ENCODE data around the gene ABHD12. TPM values are rescaled to one million over a fixed set of nuclear protein-coding genes. Genes with fewer than 3 reads are reported as not detected.
"Not testable (repeated sequence)": the region's sequence is repeated elsewhere in the genome, so short reads cannot be mapped to it uniquely, and the experiment has no call there.

The ABHD12 gene
- total RNA-seq, 2 experiments from 2014 or later = 17.4 to 18.7 TPM

- ATAC-seq (no peak), DNase-seq (no peak)
- POLR2A ChIA-PET = no interaction called here
- Mint-ChIP-seq H3K4me3 (no peak overlapping the region), H3K27ac (no peak overlapping the region), H3K9me3 (ENCODE audit: low read depth) (peaks cover 17% of the 10 kb centered on the region), H3K27me3 (no peaks in the 10 kb centered on the region), H3K4me1 (peaks cover 6% of the 10 kb centered on the region), H3K36me3 (ENCODE audit: low read depth) (peaks cover 5% of the 10 kb centered on the region)
- intact Hi-C loops (cut with DNase I, micrococcal nuclease) = loop anchor here (10.0 kb wide), 1 partner anchor 182 kb away; the partner anchor contains the start of gene NINL (in 2 of the 2)
- CTCF ChIA-PET = no interaction called here
Measured at GRCh38 chr20:25402583-25402982, 11.9 kb upstream of the ABHD12 start.

DNA sequence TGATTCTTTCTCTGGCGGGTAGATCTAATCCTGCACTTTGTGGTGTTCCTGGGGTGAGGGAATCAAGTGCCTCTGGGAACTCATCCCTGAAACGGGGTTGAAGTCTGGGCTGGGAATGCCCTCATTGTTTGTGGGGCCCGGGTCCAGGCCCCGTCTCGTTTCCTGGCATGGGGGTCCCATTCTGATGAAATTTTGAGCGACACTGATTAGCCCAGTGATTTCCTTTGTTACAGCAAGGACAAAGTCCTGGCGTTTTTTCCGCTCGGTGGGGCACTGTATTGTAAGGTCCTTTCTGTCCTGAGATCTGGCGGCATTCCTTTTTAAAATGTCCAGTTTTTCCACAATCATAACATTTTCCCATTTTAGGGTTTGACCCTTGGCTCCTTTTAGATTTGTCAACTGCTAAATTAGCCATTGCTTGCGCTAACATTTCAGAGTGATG lies 9.7 kb upstream of the ABHD12 start:
- POLR2A ChIA-PET; H3K36me3 Mint-ChIP-seq (ENCODE audit: low read depth); DNase-seq; H3K27me3 Mint-ChIP-seq; H3K4me1 Mint-ChIP-seq; H3K4me3 Mint-ChIP-seq; ATAC-seq; H3K27ac Mint-ChIP-seq: not testable (repeated sequence)
- CTCF ChIA-PET = interaction anchor here (1.1 to 5.7 kb wide), 4 partner anchors 101 to 251 kb away, joined by 3 to 34 read pairs (median 6); no protein-coding TSS in a partner anchor
- peaks cover 17% of the 10 kb centered on the region for H3K9me3 Mint-ChIP-seq (ENCODE audit: low read depth)
- intact Hi-C loops (cut with DNase I, micrococcal nuclease) = loop anchor here (10.0 kb wide), 1 partner anchor 184 kb away; the partner anchor contains the start of gene NINL (in 2 of the 2)

- no peaks in the 10 kb centered on the region for H3K4me1 Mint-ChIP-seq
- ChIA-PET CTCF (interaction anchor here (0.6 to 5.7 kb wide), 15 partner anchors 9 to 405 kb away, joined by 3 to 34 read pairs (median 4); partner anchors contain the start of gene GINS1), POLR2A (interaction anchor here (1.8 kb wide), 1 partner anchor 9 kb away, joined by 9 read pairs; the partner anchor contains the start of gene GINS1)
- H3K4me3 Mint-ChIP-seq = no peak overlapping the region
- peaks cover 11% of the 10 kb centered on the region for H3K9me3 Mint-ChIP-seq (ENCODE audit: low read depth)
- H3K27ac Mint-ChIP-seq = no peak overlapping the region
- intact Hi-C loops (cut with DNase I, micrococcal nuclease) = loop anchor here (1.0 to 10.0 kb wide), 5 partner anchors 104 to 404 kb away; partner anchors contain the start of gene PYGB (in 1 of the 2)
- ATAC-seq (peak; percentile 63), DNase-seq (peak; percentile 15)
- no peaks in the 10 kb centered on the region for H3K27me3 Mint-ChIP-seq
- peaks cover 3% of the 10 kb centered on the region for H3K36me3 Mint-ChIP-seq (ENCODE audit: low read depth)
Measured at GRCh38 chr20:25399037-25399430, 8.4 kb upstream of the ABHD12 start.

DNA sequence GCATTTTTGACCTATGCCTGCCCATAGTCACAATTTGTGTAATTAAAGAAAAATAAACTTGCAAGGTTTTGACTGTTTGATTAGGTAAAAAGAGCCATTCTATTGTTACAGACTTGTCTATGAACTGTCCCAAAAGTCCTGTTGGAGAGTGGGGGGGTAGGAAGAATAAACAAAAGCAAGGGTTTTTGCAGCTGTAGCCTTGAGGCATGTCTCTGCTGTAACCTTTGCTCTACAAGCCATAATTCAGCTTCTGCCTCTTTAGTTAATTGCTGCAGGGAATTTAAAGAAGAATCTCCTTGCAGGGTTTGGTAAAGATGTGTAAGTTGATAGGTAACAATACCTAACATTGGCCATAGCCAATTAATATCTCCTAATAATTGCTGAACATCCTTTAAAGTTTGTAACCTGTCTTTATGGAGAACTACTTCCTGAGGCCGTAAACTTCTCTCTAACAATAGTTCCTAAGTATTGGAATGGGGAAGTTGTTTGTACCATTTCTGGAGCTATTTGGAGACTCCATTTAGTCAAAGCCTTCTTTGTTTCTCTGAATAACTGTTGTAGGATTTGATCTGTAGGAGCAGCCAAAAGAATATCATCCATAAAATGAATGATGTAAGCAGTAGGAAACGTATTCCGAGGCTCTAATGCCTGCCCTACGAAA lies 7.9 kb upstream of the ABHD12 start:
- intact Hi-C loops (cut with DNase I, micrococcal nuclease) = loop anchor here (1.0 to 10.0 kb wide), 5 partner anchors 104 to 404 kb away; partner anchors contain the start of gene PYGB (in 1 of the 2)
- H3K9me3 Mint-ChIP-seq (ENCODE audit: low read depth) = peaks cover 9% of the 10 kb centered on the region
- no peak for ATAC-seq

DNA sequence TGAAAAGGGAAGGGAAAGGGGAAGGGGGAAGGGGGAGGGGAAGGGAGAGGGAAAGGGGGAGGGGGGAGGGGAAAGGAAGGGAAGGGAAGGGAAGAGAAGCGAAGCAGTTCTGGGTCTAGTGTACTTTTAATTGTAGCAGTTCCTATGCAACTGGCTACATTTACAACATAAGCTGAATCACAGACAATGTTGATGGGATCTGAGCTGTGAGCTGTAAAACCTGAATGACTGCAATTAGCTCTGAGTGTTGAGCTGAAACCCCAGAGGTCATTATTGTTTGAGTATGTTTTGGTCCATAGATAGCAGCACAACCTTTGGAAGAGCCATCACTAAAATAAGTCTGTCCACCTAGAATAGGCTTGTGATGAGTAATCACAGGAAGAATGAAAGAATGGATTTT lies 7.2 kb upstream of the ABHD12 start:
- H3K27ac Mint-ChIP-seq = no peak overlapping the region
- H3K36me3 Mint-ChIP-seq (ENCODE audit: low read depth) = peaks cover 3% of the 10 kb centered on the region
- no peaks in the 10 kb centered on the region for H3K4me1 Mint-ChIP-seq
- no peaks in the 10 kb centered on the region for H3K27me3 Mint-ChIP-seq
- POLR2A ChIA-PET = interaction anchor here (1.8 kb wide), 1 partner anchor 10 kb away, joined by 9 read pairs; the partner anchor contains the start of gene GINS1
- no peak overlapping the region for H3K4me3 Mint-ChIP-seq
- DNase-seq (no peak), ATAC-seq (no peak)
- CTCF ChIA-PET = interaction anchor here (0.6 to 5.7 kb wide), 6 partner anchors 11 to 103 kb away, joined by 4 to 34 read pairs (median 5); partner anchors contain the start of gene GINS1
- H3K9me3 Mint-ChIP-seq (ENCODE audit: low read depth) = peaks cover 4% of the 10 kb centered on the region
- intact Hi-C loops (cut with DNase I, micrococcal nuclease) = loop anchor here (2.0 to 10.0 kb wide), 4 partner anchors 103 to 403 kb away; partner anchors contain the start of gene PYGB (in 1 of the 2)

More for the DNA sequence above, 7.9 kb upstream of the ABHD12 start:
- DNase-seq = no peak
- Mint-ChIP-seq H3K4me1 (no peaks in the 10 kb centered on the region), H3K4me3 (no peak overlapping the region), H3K27ac (no peak overlapping the region), H3K27me3 (no peaks in the 10 kb centered on the region), H3K36me3 (ENCODE audit: low read depth) (peaks cover 3% of the 10 kb centered on the region)
- ChIA-PET POLR2A (interaction anchor here (1.8 kb wide), 1 partner anchor 9 kb away, joined by 9 read pairs; the partner anchor contains the start of gene GINS1), CTCF (interaction anchor here (0.6 to 5.7 kb wide), 13 partner anchors 10 to 405 kb away, joined by 3 to 34 read pairs (median 4); partner anchors contain the start of gene GINS1)

DNA sequence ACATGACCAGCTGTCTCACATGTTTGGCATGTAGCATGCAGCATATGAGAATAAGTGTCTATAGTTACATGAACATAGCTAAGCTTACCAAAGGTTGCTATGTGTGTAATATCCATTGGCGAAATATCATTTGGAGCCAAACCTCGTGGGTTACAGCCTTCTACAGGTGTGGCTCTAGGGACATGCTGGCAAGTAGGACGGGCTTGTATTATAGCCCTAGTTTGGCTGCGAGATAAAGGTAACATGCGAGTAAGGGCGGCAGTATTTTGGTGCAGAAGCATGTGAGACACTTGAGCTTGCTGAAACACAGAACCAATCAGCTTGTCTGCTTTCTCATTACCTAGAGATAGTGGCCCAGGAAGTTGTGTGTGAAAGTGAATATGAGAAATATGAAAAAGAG lies 6.5 kb upstream of the ABHD12 start:
- ChIA-PET CTCF (interaction anchor here (0.6 to 5.7 kb wide), 6 partner anchors 11 to 402 kb away, joined by 3 to 34 read pairs (median 5); partner anchors contain the start of gene GINS1), POLR2A (no interaction called here)
- no peaks in the 10 kb centered on the region for H3K9me3 Mint-ChIP-seq (ENCODE audit: low read depth)
- ATAC-seq (no peak), DNase-seq (no peak)
- H3K27me3 Mint-ChIP-seq = no peaks in the 10 kb centered on the region
- no peaks in the 10 kb centered on the region for H3K36me3 Mint-ChIP-seq (ENCODE audit: low read depth)
- H3K4me1 Mint-ChIP-seq = no peaks in the 10 kb centered on the region
- no peak overlapping the region for H3K27ac Mint-ChIP-seq
- intact Hi-C loops (cut with DNase I, micrococcal nuclease) = loop anchor here in 1 of 2 experiments (10.0 kb wide), 1 partner anchor 322 kb away; no protein-coding TSS in a partner anchor
- no peak overlapping the region for H3K4me3 Mint-ChIP-seq

- POLR2A ChIA-PET = interaction anchor here (0.5 kb wide), 1 partner anchor 50 kb away, joined by 3 read pairs; no protein-coding TSS in a partner anchor
- Mint-ChIP-seq H3K9me3 (ENCODE audit: low read depth) (no peaks in the 10 kb centered on the region), H3K36me3 (ENCODE audit: low read depth) (no peaks in the 10 kb centered on the region), H3K27me3 (no peaks in the 10 kb centered on the region), H3K4me3 (no peak overlapping the region), H3K4me1 (no peaks in the 10 kb centered on the region), H3K27ac (no peak overlapping the region)
- intact Hi-C loops (cut with DNase I, micrococcal nuclease) = loop anchor here (5.0 to 10.0 kb wide), 6 partner anchors 148 to 403 kb away; partner anchors contain the start of genes APMAP (in 1 of the 2), ENTPD6 (in 1 of the 2), NANP (in 1 of the 2) and PYGB (in 1 of the 2)
- DNase-seq = no peak
- no peak for ATAC-seq
- CTCF ChIA-PET = interaction anchor here (0.8 kb wide), 1 partner anchor 100 kb away, joined by 3 read pairs; no protein-coding TSS in a partner anchor
Measured at GRCh38 chr20:25394996-25395395, 4.4 kb upstream of the ABHD12 start.

DNA sequence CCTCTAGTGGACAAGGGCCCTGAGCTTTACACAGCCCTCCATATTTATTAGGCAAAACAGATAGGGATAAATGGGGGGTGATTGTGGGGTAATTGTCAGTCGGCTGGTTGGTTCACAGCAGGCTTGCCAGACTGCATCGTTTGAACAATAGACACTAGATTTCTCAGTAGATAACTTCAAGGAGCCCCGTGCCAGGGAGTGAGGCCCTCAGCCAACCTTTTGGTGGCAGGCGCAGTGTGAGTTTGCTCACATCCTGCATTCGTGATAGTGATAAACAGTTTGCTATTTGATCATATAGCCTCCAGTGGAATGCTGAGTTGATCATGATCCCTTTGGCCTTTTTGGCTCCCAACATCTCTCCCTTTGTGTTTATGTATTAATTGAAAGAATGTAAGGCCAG lies 3.6 kb upstream of the ABHD12 start:
- no peak overlapping the region for H3K4me3 Mint-ChIP-seq
- no peaks in the 10 kb centered on the region for H3K36me3 Mint-ChIP-seq (ENCODE audit: low read depth)
- no peak overlapping the region for H3K27ac Mint-ChIP-seq
- no peak for ATAC-seq
- H3K27me3 Mint-ChIP-seq = no peaks in the 10 kb centered on the region
- peaks cover under 1% of the 10 kb centered on the region for H3K4me1 Mint-ChIP-seq
- H3K9me3 Mint-ChIP-seq (ENCODE audit: low read depth) = no peaks in the 10 kb centered on the region
- ChIA-PET POLR2A (no interaction called here), CTCF (interaction anchor here (0.7 kb wide), 1 partner anchor 9 kb away, joined by 3 read pairs; no protein-coding TSS in a partner anchor)
- intact Hi-C loops (cut with DNase I, micrococcal nuclease) = loop anchor here (5.0 to 10.0 kb wide), 6 partner anchors 147 to 402 kb away; partner anchors contain the start of genes APMAP (in 1 of the 2), ENTPD6 (in 1 of the 2), NANP (in 1 of the 2) and PYGB (in 1 of the 2)
- DNase-seq = peak; percentile 13

DNA sequence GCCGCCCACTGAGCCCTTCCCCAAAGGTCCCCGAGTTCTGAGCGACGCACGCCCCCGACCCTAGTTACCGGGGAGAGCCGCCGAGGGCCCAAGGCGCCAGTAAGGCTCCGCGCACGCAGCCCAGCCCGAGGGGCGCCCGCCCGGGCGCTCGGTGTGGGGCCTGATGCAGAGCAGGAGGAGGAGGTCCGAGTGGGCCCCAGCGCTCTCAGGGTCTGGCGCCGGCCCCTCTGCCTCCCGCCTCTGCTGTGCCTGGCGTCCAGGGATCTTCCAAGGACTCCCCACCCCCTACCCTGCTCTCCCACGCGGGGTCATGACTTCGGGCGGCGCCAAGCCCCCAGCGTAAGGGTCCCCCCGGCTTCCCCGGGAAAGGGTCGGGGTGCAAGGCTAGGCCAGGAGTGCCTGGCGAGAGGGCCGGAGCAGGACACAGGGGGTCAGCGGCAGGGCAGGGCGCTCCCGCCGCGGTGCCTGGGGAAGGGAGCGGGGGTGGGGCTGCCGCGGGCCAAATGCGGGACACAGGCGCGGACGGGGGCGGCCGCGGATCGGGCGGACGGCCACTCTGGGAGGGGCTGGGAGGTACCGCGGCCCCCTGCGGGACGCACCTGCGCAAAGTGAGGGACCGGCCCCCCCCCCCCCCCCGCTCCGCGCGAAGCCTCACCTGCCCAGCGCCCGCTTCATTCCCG lies 637 bp downstream of the ABHD12 start:
- H3K9me3 Mint-ChIP-seq (ENCODE audit: low read depth) = no peaks in the 10 kb centered on the region
- H3K27ac Mint-ChIP-seq = peak overlapping the region; percentile 42
- peaks cover 12% of the 10 kb centered on the region for H3K4me1 Mint-ChIP-seq
- peak overlapping the region; percentile 79 for H3K4me3 Mint-ChIP-seq
- CTCF ChIA-PET = interaction anchor here (1.7 kb wide), 1 partner anchor 17 kb away, joined by 6 read pairs; the partner anchor contains the start of gene GINS1
- H3K36me3 Mint-ChIP-seq (ENCODE audit: low read depth) = peaks cover 8% of the 10 kb centered on the region
- DNase-seq = peak; percentile 58
- intact Hi-C loops (cut with DNase I, micrococcal nuclease) = loop anchor here (1.0 to 10.0 kb wide), 16 partner anchors 17 to 398 kb away; partner anchors contain the start of genes APMAP (in 2 of the 2), GINS1 (in 2 of the 2), NANP (in 2 of the 2) and PYGB (in 2 of the 2)
- POLR2A ChIA-PET = interaction anchor here (0.6 to 1.0 kb wide), 2 partner anchors 17 to 79 kb away, joined by 3 to 4 read pairs; partner anchors contain the start of gene GINS1
- no peaks in the 10 kb centered on the region for H3K27me3 Mint-ChIP-seq
- ATAC-seq = no peak

GRCh38 chr20:25389401-25389857 lies 1.2 kb downstream of the ABHD12 start:
- ATAC-seq (no peak), DNase-seq (no peak)
- H3K4me3 Mint-ChIP-seq = peak overlapping the region; percentile 79
- H3K4me1 Mint-ChIP-seq = peaks cover 12% of the 10 kb centered on the region
- peak overlapping the region; percentile 42 for H3K27ac Mint-ChIP-seq
- no peaks in the 10 kb centered on the region for H3K9me3 Mint-ChIP-seq (ENCODE audit: low read depth)
- H3K36me3 Mint-ChIP-seq (ENCODE audit: low read depth) = peaks cover 8% of the 10 kb centered on the region
- no peaks in the 10 kb centered on the region for H3K27me3 Mint-ChIP-seq
- ChIA-PET CTCF (no interaction called here), POLR2A (no interaction called here)
- intact Hi-C loops (cut with DNase I, micrococcal nuclease) = no loop called here
